Endothelial cell of umbilical vein (primary cell): ENCODE data around the gene SPTB. TPM values are rescaled to one million over a fixed set of nuclear protein-coding genes. Genes with fewer than 3 reads are reported as not detected.

Experiments used
- Bru-seq: library from RNA; stranded (reverse); fragments of 400-500 nt; gene quantifications from one replicate; lab custom pipeline; 2021; lab: Mats Ljungman, UMichigan
- BruChase-seq, 2 experiments: library from RNA; stranded (reverse); fragments of 400-500 nt; gene quantifications; one replicate each; lab custom pipeline; 2021; lab: Mats Ljungman, UMichigan
- BruUV-seq: library from RNA; stranded (reverse); fragments of 400-500 nt; replicated peaks from 2 replicates; lab custom pipeline; 2021; lab: Mats Ljungman, UMichigan
- CTCF ChIA-PET: fragments of 300-600, 350-600 bp; sonication (Branson Sonifier 250); formaldehyde crosslinking; loops from one replicate; lab custom pipeline; 2021; ENCODE audit warnings: antibody characterized with exemption, inconsistent platforms; lab: Charles Lee
- POLR2A ChIA-PET: fragments of 300-600, 350-600 bp; sonication (Branson Sonifier 250); formaldehyde crosslinking; loops from one replicate; lab custom pipeline; 2021; ENCODE audit warnings: antibody characterized with exemption, inconsistent platforms; lab: Charles Lee
- DNase-seq: peaks from one replicate; pipeline ENCODE4 v3.0.0-alpha.2; 2011; ENCODE audit warnings: low read depth, low spot score
- FAIRE-seq: peaks from 2 replicates; lab custom pipeline; 2011; peaks lifted over from hg19 to GRCh38; lab: Jason Lieb, UNC
- H2AFZ ChIP-seq: 2 replicates; pipeline ENCODE4 v1.6.0; 2012; ENCODE audit warnings: low read depth, low read length, control low read depth, inconsistent platforms
- H3K27ac ChIP-seq: 2 replicates; pipeline ENCODE4 v1.5.1; 2011; ENCODE audit warnings: low read depth, mild to moderate bottlenecking, control low read depth, low read length, moderate library complexity; ENCODE audit not compliant: insufficient read depth
- H3K27me3 ChIP-seq, 2 experiments: 2 replicates each; pipeline versions ENCODE4 v1.6.0 to v1.6.1; 2011; ENCODE audit warnings: low read length in 2 of 2, mixed read lengths in 1 of 2; ENCODE audit not compliant: control insufficient read depth in 2 of 2, insufficient read depth in 2 of 2
- H3K36me3 ChIP-seq, 2 experiments: 2 replicates in 1 of 2; 3 replicates in 1 of 2; pipeline ENCODE4 v1.5.1; 2011; ENCODE audit warnings: low read length in 2 of 2, mild to moderate bottlenecking in 1 of 2, moderate library complexity in 1 of 2; ENCODE audit not compliant: control insufficient read depth in 2 of 2, insufficient read depth in 2 of 2; ENCODE audit errors: extremely low read depth in 1 of 2
- H3K4me1 ChIP-seq: 3 replicates; pipeline ENCODE4 v1.5.1; 2011; ENCODE audit warnings: mild to moderate bottlenecking, low read length; ENCODE audit not compliant: control insufficient read depth, insufficient read depth; ENCODE audit errors: extremely low read depth
- H3K4me2 ChIP-seq: 2 replicates; pipeline ENCODE4 v1.6.1; 2011; ENCODE audit warnings: low read length, control low read depth, mixed read lengths; ENCODE audit not compliant: insufficient read depth
- H3K4me3 ChIP-seq, 3 experiments: fragments of 200-600 bp in 1 of 3; sonication (generic), shearing (Covaris generic) in 1 of 3; replicated peaks in 1 of 3; 2 replicates each; pipeline ENCODE4 v1.5.1; 2011 to 2016; ENCODE audit warnings: control low read depth in 3 of 3, low read length in 3 of 3, mild to moderate bottlenecking in 2 of 3, inconsistent platforms in 1 of 3, low read depth in 1 of 3, moderate library complexity in 1 of 3; ENCODE audit not compliant: insufficient read depth in 1 of 3
- H3K79me2 ChIP-seq: 2 replicates; pipeline ENCODE4 v1.6.0; 2012; ENCODE audit warnings: low read length, inconsistent platforms; ENCODE audit not compliant: control insufficient read depth, insufficient read depth
- H3K9ac ChIP-seq: replicated peaks from 2 replicates; pipeline ENCODE3; 2011; ENCODE audit warnings: low read length, control low read depth; ENCODE audit not compliant: insufficient read depth; ENCODE audit errors: extremely low read depth
- H3K9me1 ChIP-seq: replicated peaks from 3 replicates; pipeline ENCODE4 v1.6.0; 2011; ENCODE audit warnings: mild to moderate bottlenecking, low read length; ENCODE audit not compliant: control insufficient read depth, insufficient read depth; ENCODE audit errors: extremely low read depth
- H3K9me3 ChIP-seq: replicated peaks from 2 replicates; pipeline ENCODE4 v1.5.1; 2012; ENCODE audit warnings: low read length, inconsistent platforms; ENCODE audit not compliant: control insufficient read depth, insufficient read depth
- H4K20me1 ChIP-seq: replicated peaks from 2 replicates; pipeline ENCODE3; 2011; ENCODE audit warnings: mild to moderate bottlenecking, low read length; ENCODE audit not compliant: control insufficient read depth, insufficient read depth; ENCODE audit errors: extremely low read depth
- EZH2 ChIP-seq: IDR thresholded peaks from 2 replicates; pipeline ENCODE4 v1.6.1; 2012; ENCODE audit warnings: borderline replicate concordance, low read depth, mild to moderate bottlenecking, moderate library complexity, low read length, inconsistent platforms; ENCODE audit not compliant: severe bottlenecking
- GATA2 ChIP-seq: IDR thresholded peaks from 2 replicates; pipeline ENCODE4 v1.7.0; 2011; ENCODE audit warnings: low read depth, mild to moderate bottlenecking, moderate library complexity, mixed read lengths, low read length; ENCODE audit not compliant: insufficient read length, insufficient read depth
- JUN ChIP-seq: IDR thresholded peaks from 2 replicates; pipeline ENCODE4 v1.6.1; 2011; ENCODE audit warnings: borderline replicate concordance, low read depth; ENCODE audit not compliant: insufficient read length, insufficient read depth
- POLR2A ChIP-seq: IDR thresholded peaks from 2 replicates; pipeline ENCODE4 v1.6.1; 2012; ENCODE audit warnings: low read depth, mild to moderate bottlenecking, control low read depth, low read length
- dilution Hi-C: fragments of 300-500 bp; cut with MboI; formaldehyde crosslinking; loops from one replicate; pipeline ENCODE4 v1.15.0; 2019; ENCODE audit warnings: low sequenced_read_pairs; ENCODE audit not compliant: extremely low pct_ligation_motif_present
- intact Hi-C: fragments of 100-400 bp; cut with micrococcal nuclease; formaldehyde crosslinking; loops from one replicate; pipeline ENCODE4 v1.10.0; 2022
- long read RNA-seq: library from polyadenylated mRNA; stranded (forward); transcript quantifications from one replicate; pipeline ENCODE4 v2.0.0, GENCODE V29; 2021
- polyA minus RNA-seq, 3 experiments: library from RNA; depleted of rRNA, polyadenylated mRNA; stranded (reverse); fragments of >200 nt; gene quantifications; 1 replicate in 1 of 3; 2 replicates in 2 of 3; pipeline ENCODE4 v1.2.3, GENCODE V29; 2011
- polyA plus RNA-seq, 4 experiments: library from polyadenylated mRNA; depleted of rRNA in 3 of 4; stranded (reverse) in 3 of 4; unstranded in 1 of 4; fragments of >200 nt; gene quantifications; 2 replicates each; pipeline versions ENCODE4 v1.2.1 to v1.2.3, GENCODE V29; 2011 to 2012; ENCODE audit warnings: missing spikeins in 1 of 4
- total RNA-seq: library from RNA; stranded (reverse); gene quantifications from 2 replicates; pipeline ENCODE4 v1.2.3, GENCODE V29; 2021
- TF ChIP-seq, protein P1 (sequence below), 2 donors: IDR thresholded peaks; 1 replicate in 1 of 2; 2 replicates in 1 of 2; pipeline ENCODE4 v1.5.1; 2011; ENCODE audit warnings: low read length in 2 of 2, mild to moderate bottlenecking in 2 of 2, moderate library complexity in 2 of 2, control low read depth in 1 of 2, inconsistent platforms in 1 of 2, low read depth in 1 of 2; ENCODE audit not compliant: insufficient read depth in 1 of 2; ENCODE audit errors: extremely low read depth in 1 of 2

Gene SPTB
- total RNA-seq (0.07 TPM in 1 of 2 replicates, not detected in the other), polyA plus RNA-seq (0.02 and 0.03 TPM in 2 replicates), polyA minus RNA-seq (0.13 TPM in 1 of 2 replicates, not detected in the other), Bru-seq, nascent RNA (percentile 1 among the genes with signal in this experiment), BruChase-seq, experiment 1, labeled RNA remaining after a 6-hour chase (not detected), BruChase-seq, experiment 2, labeled RNA remaining after a 2-hour chase (not detected)
- polyA plus RNA-seq (2011; cell fraction: cytosol; rRNA removed): 0.04 and 0.05 TPM in 2 replicates
- polyA plus RNA-seq (2011; cell fraction: nucleus; rRNA removed): 0.01 and 0.08 TPM in 2 replicates
- not detected in 2 replicates for polyA plus RNA-seq (2012)
- polyA minus RNA-seq (2011; cell fraction: cytosol; rRNA and poly(A)+ RNA removed): not detected
- polyA minus RNA-seq (2011; cell fraction: nucleus; rRNA and poly(A)+ RNA removed): 0.10 TPM in 1 of 2 replicates, not detected in the other
- long read RNA-seq: 0 reads

DNA sequence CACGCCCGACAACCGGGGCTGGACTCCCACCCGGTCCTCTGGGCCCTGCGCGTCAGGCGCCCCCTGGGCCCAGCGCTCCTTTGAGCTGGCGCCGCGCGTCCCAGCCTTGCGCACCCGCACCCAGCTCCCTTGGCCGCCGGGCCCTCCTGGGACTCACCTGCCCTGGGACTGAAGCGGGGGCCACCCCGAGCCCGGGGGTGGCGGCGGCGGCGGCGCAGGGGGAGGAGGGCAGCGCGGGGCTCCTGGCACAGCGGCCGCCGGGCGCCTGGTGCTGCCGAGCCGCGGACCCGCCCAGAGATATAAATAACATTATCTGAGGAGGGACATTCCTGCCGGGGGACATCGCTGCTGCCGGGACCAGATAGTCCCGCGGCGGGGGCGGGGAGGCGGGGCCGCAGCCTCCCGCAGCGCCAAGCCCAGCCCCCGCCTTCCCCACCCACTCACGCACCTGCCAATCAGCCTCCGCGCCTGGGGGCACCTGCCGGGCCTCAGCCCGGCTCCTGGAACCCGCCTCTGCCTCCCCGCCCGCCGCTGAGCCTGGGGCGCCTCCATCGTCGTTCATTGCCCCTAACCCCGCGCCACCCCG, at the start of gene SPTB:
TSS of gene SPTB (minus strand) at position 273 of the 586 bp plus-strand sequence. CDS start 56,813 bp downstream, outside the sequence.
- Histone ChIP-seq H3K27ac (no peak within 1 kb of the TSS), H4K20me1 (no peaks in the 10 kb centered on the region), H3K4me2 (peak within 1 kb of the TSS; percentile 70), H3K9ac (no peak within 1 kb of the TSS), H2AFZ (peak within 1 kb of the TSS; percentile 73), H3K9me1 (no peaks in the 10 kb centered on the region), H3K9me3 (no peaks in the 10 kb centered on the region), H3K79me2 (no peaks in the 10 kb centered on the region), H3K4me3 (peak within 1 kb of the TSS; percentile 34 to 40 (median 35)), H3K27me3 (peaks cover 50 to 83% of the 10 kb centered on the region in 2 experiments), H3K36me3 (no peaks in the 10 kb centered on the region), H3K4me1 (peaks cover 2% of the 10 kb centered on the region)
- POLR2A ChIA-PET: no interaction called here
- dilution Hi-C loops: no loop called here
- intact Hi-C loops: no loop called here
- TF ChIP-seq, protein P1, sequence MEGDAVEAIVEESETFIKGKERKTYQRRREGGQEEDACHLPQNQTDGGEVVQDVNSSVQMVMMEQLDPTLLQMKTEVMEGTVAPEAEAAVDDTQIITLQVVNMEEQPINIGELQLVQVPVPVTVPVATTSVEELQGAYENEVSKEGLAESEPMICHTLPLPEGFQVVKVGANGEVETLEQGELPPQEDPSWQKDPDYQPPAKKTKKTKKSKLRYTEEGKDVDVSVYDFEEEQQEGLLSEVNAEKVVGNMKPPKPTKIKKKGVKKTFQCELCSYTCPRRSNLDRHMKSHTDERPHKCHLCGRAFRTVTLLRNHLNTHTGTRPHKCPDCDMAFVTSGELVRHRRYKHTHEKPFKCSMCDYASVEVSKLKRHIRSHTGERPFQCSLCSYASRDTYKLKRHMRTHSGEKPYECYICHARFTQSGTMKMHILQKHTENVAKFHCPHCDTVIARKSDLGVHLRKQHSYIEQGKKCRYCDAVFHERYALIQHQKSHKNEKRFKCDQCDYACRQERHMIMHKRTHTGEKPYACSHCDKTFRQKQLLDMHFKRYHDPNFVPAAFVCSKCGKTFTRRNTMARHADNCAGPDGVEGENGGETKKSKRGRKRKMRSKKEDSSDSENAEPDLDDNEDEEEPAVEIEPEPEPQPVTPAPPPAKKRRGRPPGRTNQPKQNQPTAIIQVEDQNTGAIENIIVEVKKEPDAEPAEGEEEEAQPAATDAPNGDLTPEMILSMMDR (IDR thresholded peaks at IDR 0.05; ENCODE audit: extremely low read depth in 1 of 2, insufficient read depth in 1 of 2, low read depth in 1 of 2, low read length in 2 of 2): no peak
- TF ChIP-seq JUN (no peak), EZH2 (peak; percentile 16), GATA2 (no peak), POLR2A (no peak)
- FAIRE-seq (no peak), DNase-seq (no peak)
- BruUV-seq: no TSS peak
- CTCF ChIA-PET: interaction anchor here (1.8 to 7.4 kb wide), 3 partner anchors 11 to 56 kb away, joined by 6 to 84 read pairs (median 8); no protein-coding TSS in a partner anchor
